GM12878 (cell line): ENCODE data around the gene HAO2. TPM values are rescaled to one million over a fixed set of nuclear protein-coding genes. Genes with fewer than 3 reads are reported as not detected.

ENCODE experiments used
- ATAC-seq: fragments of 200-7000 bp; cut with Tn5 transposase; 3 replicates; pipeline ENCODE4 v1.9.1; 2020; ENCODE audit warnings: mild to moderate bottlenecking, moderate library complexity
- BruUV-seq: library from RNA; stranded (reverse); fragments of 400-500 nt; replicated peaks from 2 replicates; lab custom pipeline; 2021; lab: Mats Ljungman, UMichigan
- CTCF ChIA-PET: fragments of 300-600 bp; sonication (Branson Sonifier 250); formaldehyde crosslinking; extraction: SDS; loops from one replicate; lab custom pipeline; 2021; ENCODE audit warnings: inconsistent platforms; lab: Yijun Ruan, JAX
- POLR2A ChIA-PET: fragments of 350-600 bp; formaldehyde crosslinking; extraction: SDS; loops from one replicate; lab custom pipeline; 2021; ENCODE audit warnings: inconsistent platforms; lab: Charles Lee
- RAD21 ChIA-PET: fragments of 300-600 bp; sonication (Branson Sonifier 250); formaldehyde crosslinking; loops from one replicate; lab custom pipeline; 2023; ENCODE audit warnings: antibody characterized with exemption; ENCODE audit not compliant: unreplicated experiment; lab: Charles Lee
- SMC1A ChIA-PET: fragments of 300-600 bp; sonication (Branson Sonifier 250); formaldehyde crosslinking; loops from one replicate; lab custom pipeline; 2023; ENCODE audit not compliant: unreplicated experiment, uncharacterized antibody; lab: Charles Lee
- DNase-seq: peaks from one replicate; pipeline ENCODE4 v3.0.0-alpha.2; 2011; ENCODE audit warnings: low read depth, low spot score
- FAIRE-seq: peaks from 3 replicates; lab custom pipeline; 2011; peaks lifted over from hg19 to GRCh38; lab: Jason Lieb, UNC
- H2AFZ ChIP-seq: 2 replicates; pipeline ENCODE4 v1.6.0; 2011; ENCODE audit warnings: low read depth, low read length, control low read depth; ENCODE audit not compliant: control insufficient read depth
- H3K27ac ChIP-seq: 2 replicates; pipeline ENCODE4 v1.5.1; 2011; ENCODE audit warnings: control low read depth; ENCODE audit not compliant: control insufficient read depth, insufficient read depth
- H3K27me3 ChIP-seq, 2 experiments: replicated peaks in 1 of 2; 2 replicates each; pipeline versions ENCODE4 v1.6.0 to v1.6.1; 2011; ENCODE audit warnings: low read length in 1 of 2; ENCODE audit not compliant: control insufficient read depth in 2 of 2, insufficient read depth in 2 of 2
- H3K36me3 ChIP-seq, 2 experiments: 2 replicates each; pipeline ENCODE4 v1.5.1; 2011; ENCODE audit warnings: low read length in 1 of 2; ENCODE audit not compliant: control insufficient read depth in 2 of 2, insufficient read depth in 2 of 2
- H3K4me1 ChIP-seq: 2 replicates; pipeline ENCODE4 v1.6.1; 2011; ENCODE audit warnings: mild to moderate bottlenecking, low read length, moderate library complexity, mixed read lengths; ENCODE audit not compliant: control insufficient read depth, insufficient read depth
- H3K4me2 ChIP-seq: 2 replicates; pipeline ENCODE4 v1.6.0; 2011; ENCODE audit warnings: control low read depth; ENCODE audit not compliant: control insufficient read depth, insufficient read depth
- H3K4me3 ChIP-seq: fragments of 200-600 bp; sonication (generic); 2 replicates; pipeline ENCODE4 v1.5.1; 2016
- H3K79me2 ChIP-seq: 2 replicates; pipeline ENCODE4 v1.6.0; 2011; ENCODE audit warnings: low read length; ENCODE audit not compliant: control insufficient read depth, insufficient read depth
- H3K9ac ChIP-seq: 2 replicates; pipeline ENCODE4 v1.8.0; 2011; ENCODE audit warnings: low read length, control low read depth, mixed read lengths; ENCODE audit not compliant: control insufficient read depth, insufficient read depth
- H3K9me3 ChIP-seq: replicated peaks from 3 replicates; pipeline ENCODE4 v1.5.1; 2011; ENCODE audit warnings: mild to moderate bottlenecking, low read length; ENCODE audit not compliant: control insufficient read depth, insufficient read depth
- H4K20me1 ChIP-seq: 2 replicates; pipeline ENCODE4 v1.6.0; 2011; ENCODE audit not compliant: control insufficient read depth, insufficient read depth
- CHD2 ChIP-seq: IDR thresholded peaks from 2 replicates; pipeline ENCODE4 v1.6.1; 2011; ENCODE audit warnings: low read depth, low read length, improper control_type of control experiment, borderline replicate concordance
- FOXM1 ChIP-seq: IDR thresholded peaks from 2 replicates; pipeline ENCODE4 v1.6.1; 2012; ENCODE audit warnings: low read depth, mild to moderate bottlenecking, inconsistent platforms, low read length, moderate library complexity
- HDAC6 ChIP-seq: fragments of 200-600 bp; sonication (generic); IDR thresholded peaks from one replicate; pipeline ENCODE4 v1.8.0; 2017; ENCODE audit warnings: antibody characterized with exemption; ENCODE audit not compliant: unreplicated experiment
- HDGF ChIP-seq: fragments of 450-650 bp; IDR thresholded peaks from 2 replicates; pipeline ENCODE4 v1.6.1; 2016; ENCODE audit warnings: antibody characterized with exemption
- JUND ChIP-seq: IDR thresholded peaks from 2 replicates; pipeline ENCODE4 v1.6.1; 2012; ENCODE audit warnings: low read depth, mild to moderate bottlenecking, low read length, improper control_type of control experiment, moderate library complexity
- LARP7 ChIP-seq: fragments of 450-650 bp; IDR thresholded peaks from 2 replicates; pipeline ENCODE4 v1.6.1; 2017; ENCODE audit warnings: mild to moderate bottlenecking
- MTA2 ChIP-seq: fragments of 450-650 bp; IDR thresholded peaks from 2 replicates; pipeline ENCODE4 v1.6.1; 2016; ENCODE audit warnings: low read depth, mild to moderate bottlenecking, moderate library complexity
- PML ChIP-seq: IDR thresholded peaks from 2 replicates; pipeline ENCODE4 v1.6.1; 2012; ENCODE audit warnings: low read length, inconsistent platforms
- RCOR1 ChIP-seq: conservative IDR thresholded peaks from 2 replicates; pipeline ENCODE4 v1.6.1; 2012; ENCODE audit warnings: low read depth, low read length, improper control_type of control experiment
- SUZ12 ChIP-seq: fragments of 200-600 bp; sonication (generic); IDR thresholded peaks from one replicate; pipeline ENCODE4 v1.6.1; 2018; ENCODE audit warnings: antibody characterized with exemption, mild to moderate bottlenecking; ENCODE audit not compliant: unreplicated experiment
- TAF1 ChIP-seq: IDR thresholded peaks from 2 replicates; pipeline ENCODE4 v1.6.1; 2011; ENCODE audit warnings: mild to moderate bottlenecking, low read depth, low read length, borderline replicate concordance
- ZNF592 ChIP-seq: fragments of 450-650 bp; IDR thresholded peaks from 2 replicates; pipeline ENCODE4 v1.6.1; 2017; ENCODE audit warnings: mild to moderate bottlenecking, moderate library complexity
- WGBS: methylation state at CpG from one replicate; pipeline ENCODE4 v1.1.6; 2016; ENCODE audit warnings: low lambda C conversion rate; ENCODE audit not compliant: insufficient replicate concordance, insufficient coverage; ENCODE audit errors: missing lambda C conversion rate; 5-methylcytosine and 5-hydroxymethylcytosine counted together
- in situ Hi-C: fragments of 300-500 bp; cut with MboI; formaldehyde crosslinking; loops from 9 replicates; pipeline ENCODE4 v1.14.3; 2018; ENCODE audit warnings: mixed read lengths
- intact Hi-C: fragments of 100-400 bp; cut with micrococcal nuclease; formaldehyde crosslinking; loops from one replicate; pipeline ENCODE4 v1.14.2; 2022; ENCODE audit not compliant: unreplicated experiment
- polyA plus RNA-seq, 11 experiments: library from polyadenylated mRNA; depleted of rRNA in 4 of 11; unstranded in 6 of 11; stranded (reverse) in 5 of 11; fragments of >200 nt; fragmentation: Nextera tagmentation in 4 of 11; fragmentation: Illumina TruSeq in 1 of 11; extraction: Ambion mirVana in 4 of 11; extraction: Trizol in 1 of 11; gene quantifications; 1 replicate in 1 of 11; 2 replicates in 10 of 11; pipeline versions ENCODE4 v1.2.1 to v1.2.3, GENCODE V29; 2011 to 2016; ENCODE audit warnings: inconsistent platforms in 2 of 11, missing spikeins in 2 of 11, low read depth in 1 of 11
- total RNA-seq, 4 experiments: library from RNA; depleted of rRNA in 3 of 4; stranded (reverse); fragments of >200 nt in 3 of 4; fragmentation: Illumina TruSeq in 1 of 4; extraction: Trizol in 1 of 4; gene quantifications; 2 replicates each; pipeline versions ENCODE4 v1.2.1 to v1.2.3, GENCODE V29; 2013 to 2021

The HAO2 gene
- total and polyA plus RNA-seq, 10 of the 15 experiments (the other 5 are each of a cell fraction or from before 2014, with no cell fraction given), result not detected

- Histone ChIP-seq H3K4me3 (no peak overlapping the region), H3K4me2 (no peak overlapping the region), H3K4me1 (no peaks in the 10 kb centered on the region), H4K20me1 (no peaks in the 10 kb centered on the region), H3K27ac (no peak overlapping the region), H3K9ac (no peak overlapping the region), H3K36me3 (no peaks in the 10 kb centered on the region), H3K9me3 (no peaks in the 10 kb centered on the region)
- SMC1A ChIA-PET, result interaction anchor here (0.8 kb wide), 1 partner anchor 123 kb away, joined by 3 read pairs; no protein-coding TSS in a partner anchor
- no peak for DNase-seq
- CTCF ChIA-PET, result no interaction called here
- RAD21 ChIA-PET, result no interaction called here
- BruUV-seq, result no TSS peak
- no peak for FAIRE-seq
- 2% methylated on average over 3 of the region's 3 CpGs for WGBS
- POLR2A ChIA-PET, result no interaction called here
- TF ChIP-seq JUND (no peak), HDAC6 (no peak), SUZ12 (no peak)
- TF ChIP-seq, all 136 proteins: peak for 0
- Histone ChIP-seq H2AFZ (no peak overlapping the region), H3K79me2 (no peaks in the 10 kb centered on the region), H3K27me3 (no peaks in the 10 kb centered on the region)
- in situ Hi-C loops, result no loop called here
- intact Hi-C loops, result no loop called here
- ATAC-seq, result no peak
These were observed 29.4 kb downstream of the HAO2 start for GRCh38 chr1:119397986-119398385.

DNA sequence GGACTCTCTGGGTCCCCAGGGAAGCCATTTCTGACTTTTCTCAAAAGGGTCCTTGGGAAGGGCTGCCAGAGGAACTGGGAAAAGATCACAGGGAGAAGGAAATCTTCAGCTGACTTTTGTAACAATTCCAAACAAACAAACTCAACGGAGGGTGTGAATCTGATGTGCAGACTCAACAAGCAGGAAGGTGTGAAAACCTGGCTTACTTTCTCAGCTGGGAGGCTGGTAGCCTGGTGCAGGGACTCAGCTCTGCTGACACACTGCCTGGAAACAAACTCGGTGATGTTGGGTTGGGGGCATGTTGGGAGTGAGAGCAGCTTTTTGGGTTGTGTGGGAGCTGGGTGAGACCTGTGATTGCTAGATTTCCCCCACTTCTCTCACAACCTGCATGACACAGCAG lies 36.2 kb downstream of the HAO2 start:
- 5% methylated on average over 2 of the region's 2 CpGs for WGBS
- Histone ChIP-seq H3K27me3 (no peaks in the 10 kb centered on the region; a peak in 1 of 4 replicates), H3K9ac (no peak overlapping the region), H4K20me1 (no peaks in the 10 kb centered on the region), H2AFZ (no peak overlapping the region), H3K4me2 (no peak overlapping the region), H3K4me1 (no peaks in the 10 kb centered on the region), H3K9me3 (no peaks in the 10 kb centered on the region), H3K4me3 (no peak overlapping the region), H3K27ac (no peak overlapping the region), H3K36me3 (no peaks in the 10 kb centered on the region), H3K79me2 (no peaks in the 10 kb centered on the region)
- ChIA-PET CTCF (no interaction called here), RAD21 (no interaction called here), POLR2A (no interaction called here), SMC1A (no interaction called here)
- in situ Hi-C loops (loop anchor here (5.0 kb wide), 1 partner anchor 47 kb away; no protein-coding TSS in a partner anchor), intact Hi-C loops (no loop called here)
- BruUV-seq, result no TSS peak
- no peak for DNase-seq
- ATAC-seq, result no peak
- TF ChIP-seq LARP7 (no peak), HDGF (no peak), CHD2 (no peak), TAF1 (no peak), RCOR1 (no peak), ZNF592 (no peak), PML (no peak), MTA2 (no peak), FOXM1 (no peak)
- FAIRE-seq, result no peak
